ENCODE results near the gene TPP1. TPM values are rescaled to one million over a fixed set of nuclear protein-coding genes. Genes with fewer than 3 reads are reported as not detected.
A peak's percentile ranks its signal among the peaks of the same experiment; 100 is the strongest.

TPP1 gene
- total RNA-seq, 1 experiment from 2014 or later, result 26.9 TPM

DNA sequence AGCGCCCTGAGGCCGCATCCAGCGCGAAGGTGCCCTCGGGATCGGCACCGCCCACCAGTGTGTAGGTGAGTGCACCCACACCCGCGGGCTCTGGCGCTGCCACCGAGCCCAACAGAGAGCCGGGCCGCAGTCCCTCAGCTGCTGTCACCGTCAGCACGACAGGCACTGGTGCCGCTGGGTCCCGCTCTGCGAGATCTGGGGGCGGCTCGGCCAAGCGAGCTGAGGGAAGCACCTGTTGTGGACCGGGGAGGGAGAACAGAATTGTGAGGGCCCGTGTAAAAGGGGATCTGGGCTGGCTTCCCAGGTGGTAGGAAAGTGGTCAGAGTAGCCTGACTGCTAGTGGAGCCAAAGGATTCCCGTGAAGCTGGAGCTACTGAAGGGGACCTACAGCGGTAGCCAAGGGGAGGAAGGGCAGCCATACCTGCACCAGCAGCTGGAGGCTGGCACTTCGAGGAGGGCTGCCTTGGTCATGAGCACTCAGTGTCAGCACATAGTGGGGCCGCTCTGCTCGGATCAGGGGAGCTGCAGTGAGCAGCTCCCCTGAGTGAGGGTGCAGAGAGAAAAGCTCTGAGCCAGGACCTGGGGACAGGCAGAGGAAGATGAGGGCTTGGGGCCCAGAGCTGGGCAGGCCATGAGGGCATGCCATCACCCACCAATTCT is 11.5 kb upstream of the TPP1 start:
- in situ Hi-C loops (cut with HindIII; ENCODE audit: low sequenced_read_pairs), result no loop called here

DNA sequence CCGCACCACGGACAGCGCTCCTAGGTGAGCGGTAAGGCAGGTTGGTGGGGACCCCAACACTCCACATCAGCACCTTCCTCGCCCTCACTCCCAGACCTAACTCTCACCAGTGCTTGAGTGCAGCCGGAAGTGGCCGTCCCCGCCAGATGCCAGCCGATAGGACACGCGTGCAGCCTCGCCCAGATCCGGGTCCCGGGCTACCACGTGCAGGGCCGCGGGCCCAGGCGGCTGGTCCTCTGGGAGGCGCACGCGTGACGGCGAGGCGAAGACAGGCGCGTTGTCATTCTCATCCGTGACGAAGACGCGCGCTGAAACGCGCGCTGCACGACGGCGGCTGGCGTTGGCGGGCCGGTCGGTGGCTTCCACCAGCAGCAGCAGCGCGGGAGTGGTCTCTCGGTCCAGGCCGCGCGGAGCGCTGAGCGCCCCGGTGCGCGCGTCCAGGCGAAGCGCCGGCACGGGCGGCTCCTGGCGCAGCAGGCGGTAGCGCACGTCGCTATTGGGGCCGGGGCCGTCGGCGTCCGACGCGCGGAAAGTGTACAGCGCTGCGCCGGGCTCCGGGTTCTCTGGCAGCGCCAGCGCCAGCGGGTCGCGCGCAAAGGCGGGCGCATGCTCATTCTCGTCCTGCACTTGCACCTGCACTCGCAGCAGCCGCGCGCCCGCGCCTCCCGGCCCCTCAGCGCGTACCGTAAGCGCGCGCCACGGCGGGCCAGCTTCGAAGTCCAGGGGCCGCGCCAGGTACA is 10.8 kb upstream of the TPP1 start:
- no peak for DNase-seq (ENCODE audit: low spot score)
- in situ Hi-C loops (cut with HindIII; ENCODE audit: low sequenced_read_pairs), result no loop called here

More for the DNA sequence above, 11.5 kb upstream of the TPP1 start:
- no peak for DNase-seq (ENCODE audit: low spot score)

DNA sequence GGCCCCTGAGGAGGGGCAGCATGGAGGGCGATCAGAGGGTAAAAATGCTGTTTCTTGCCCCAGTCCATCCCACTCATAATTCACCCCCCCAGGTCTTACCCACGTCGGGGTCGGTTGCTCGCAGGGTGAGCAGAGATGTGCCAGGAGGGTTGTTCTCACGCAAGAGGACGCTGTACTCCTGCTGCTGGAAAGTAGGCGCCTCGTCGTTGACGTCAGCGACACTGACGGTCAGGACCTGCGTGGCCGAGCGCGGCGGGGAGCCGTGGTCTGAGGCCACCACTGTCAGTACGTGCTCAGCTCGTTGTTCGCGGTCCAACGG is 10.3 kb upstream of the TPP1 start:
- DNase-seq (ENCODE audit: low spot score), result no peak
- in situ Hi-C loops (cut with HindIII; ENCODE audit: low sequenced_read_pairs), result no loop called here

DNA sequence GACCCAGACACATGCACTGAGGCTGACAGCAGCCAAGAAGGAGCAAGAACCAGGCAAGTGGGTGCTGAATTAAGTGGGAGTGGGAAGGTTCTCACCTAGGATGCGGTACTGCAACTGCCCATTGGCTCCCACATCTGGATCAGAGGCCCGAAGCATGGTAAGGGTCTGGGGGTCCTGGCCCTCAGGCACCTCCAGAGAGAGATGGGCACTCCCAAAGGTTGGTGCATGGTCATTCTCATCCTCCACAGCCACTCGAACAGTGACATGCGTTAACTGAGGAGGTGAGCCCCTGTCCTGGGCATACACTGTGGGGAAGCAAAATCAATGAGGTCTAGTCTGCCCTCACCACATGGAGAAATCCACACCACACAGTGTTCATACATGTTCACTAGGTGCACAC is 9.3 kb upstream of the TPP1 start:
- in situ Hi-C loops (cut with HindIII; ENCODE audit: low sequenced_read_pairs), result no loop called here
- no peak for DNase-seq (ENCODE audit: low spot score)

DNA sequence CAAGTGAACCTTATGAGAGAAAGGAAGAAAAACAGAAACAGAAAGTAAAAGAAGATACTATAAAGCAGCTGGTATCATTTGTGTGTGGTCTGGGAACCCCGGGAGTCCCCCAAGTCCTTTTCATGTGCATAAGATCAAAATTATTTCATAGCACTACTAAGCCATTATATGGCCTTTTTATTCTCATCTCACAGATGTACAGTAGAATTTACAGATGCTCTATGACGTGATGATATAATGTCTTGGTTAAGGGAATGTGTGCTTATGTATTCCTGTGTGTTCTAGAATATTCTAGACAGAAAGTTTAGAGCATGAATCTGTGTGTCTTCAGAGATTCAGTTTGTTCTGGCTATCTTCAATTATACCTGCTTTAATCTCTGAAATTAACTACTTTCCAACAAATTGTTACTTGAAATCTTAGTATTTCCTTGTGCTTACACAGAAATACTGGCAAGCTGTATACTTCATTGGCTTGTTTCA is 8.6 kb upstream of the TPP1 start:
- in situ Hi-C loops (cut with HindIII; ENCODE audit: low sequenced_read_pairs), result no loop called here
- no peak for DNase-seq (ENCODE audit: low spot score)

DNA sequence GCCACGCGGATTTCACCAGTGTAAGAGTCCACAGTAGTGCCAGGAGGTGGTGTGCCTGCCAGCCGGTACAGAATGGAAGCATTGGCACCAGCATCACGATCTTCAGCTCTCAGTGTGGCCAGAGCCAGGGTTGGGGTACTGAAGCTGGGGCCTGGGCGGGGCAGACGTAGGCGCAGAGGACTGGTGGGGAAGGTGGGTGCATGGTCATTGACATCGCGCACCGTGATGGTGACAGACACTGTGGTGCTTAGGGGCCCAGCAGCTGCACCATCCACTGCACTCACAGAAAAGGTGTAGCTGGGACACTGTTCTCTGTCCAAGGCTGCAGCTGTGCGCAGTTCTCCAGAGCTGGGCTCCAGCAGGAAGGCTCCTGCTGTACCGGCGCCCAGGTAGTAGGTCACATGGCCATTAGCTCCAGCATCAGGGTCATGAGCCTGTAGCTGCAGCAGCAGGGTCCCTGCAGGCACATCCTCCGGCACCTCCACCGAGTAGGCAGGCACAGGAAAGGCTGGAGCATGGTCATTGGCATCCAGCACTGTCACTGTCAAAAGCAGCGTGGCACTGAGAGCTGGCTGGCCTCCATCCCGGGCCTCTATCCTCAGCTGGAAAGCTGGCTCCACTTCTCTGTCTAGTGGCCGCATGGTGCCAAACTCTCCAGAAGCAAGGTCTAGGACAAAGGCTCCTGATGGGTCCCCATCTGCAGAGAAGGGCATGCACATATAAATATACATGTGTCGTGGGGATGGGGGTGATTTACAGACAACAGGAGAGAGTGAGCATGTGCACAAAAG is 7.9 kb upstream of the TPP1 start:
- DNase-seq (ENCODE audit: low spot score), result peak; percentile 64
- in situ Hi-C loops (cut with HindIII; ENCODE audit: low sequenced_read_pairs), result no loop called here

DNA sequence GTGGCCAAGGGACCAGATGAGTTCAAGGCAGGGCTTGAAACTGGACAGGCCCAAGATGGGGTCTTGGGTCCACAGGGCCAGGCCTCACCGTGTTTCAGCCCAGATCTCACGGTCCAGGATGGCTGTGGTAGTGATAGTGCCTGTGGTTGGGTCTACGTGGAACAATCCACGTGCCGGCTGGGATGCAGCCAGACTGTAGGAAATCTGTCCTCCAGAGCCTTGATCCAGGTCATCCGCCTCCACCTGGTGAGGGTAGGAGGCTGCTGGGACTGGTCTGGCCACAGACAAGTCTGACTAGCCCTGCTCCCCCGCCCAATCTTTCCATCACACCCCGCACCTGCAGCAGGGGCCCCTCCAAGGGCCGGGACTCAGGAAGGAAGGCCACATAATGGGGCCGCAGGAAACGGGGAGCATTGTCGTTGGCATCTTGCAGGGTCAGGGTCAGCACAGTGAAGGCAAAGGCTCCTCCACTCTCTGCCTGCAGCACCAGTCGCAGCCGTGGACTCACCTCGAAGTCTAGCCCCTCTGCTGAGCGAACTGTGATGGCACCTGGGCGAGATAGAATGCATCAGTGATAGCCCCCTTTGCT is 6.7 kb upstream of the TPP1 start:
- no peak for DNase-seq (ENCODE audit: low spot score)
- in situ Hi-C loops (cut with HindIII; ENCODE audit: low sequenced_read_pairs), result no loop called here

DNA sequence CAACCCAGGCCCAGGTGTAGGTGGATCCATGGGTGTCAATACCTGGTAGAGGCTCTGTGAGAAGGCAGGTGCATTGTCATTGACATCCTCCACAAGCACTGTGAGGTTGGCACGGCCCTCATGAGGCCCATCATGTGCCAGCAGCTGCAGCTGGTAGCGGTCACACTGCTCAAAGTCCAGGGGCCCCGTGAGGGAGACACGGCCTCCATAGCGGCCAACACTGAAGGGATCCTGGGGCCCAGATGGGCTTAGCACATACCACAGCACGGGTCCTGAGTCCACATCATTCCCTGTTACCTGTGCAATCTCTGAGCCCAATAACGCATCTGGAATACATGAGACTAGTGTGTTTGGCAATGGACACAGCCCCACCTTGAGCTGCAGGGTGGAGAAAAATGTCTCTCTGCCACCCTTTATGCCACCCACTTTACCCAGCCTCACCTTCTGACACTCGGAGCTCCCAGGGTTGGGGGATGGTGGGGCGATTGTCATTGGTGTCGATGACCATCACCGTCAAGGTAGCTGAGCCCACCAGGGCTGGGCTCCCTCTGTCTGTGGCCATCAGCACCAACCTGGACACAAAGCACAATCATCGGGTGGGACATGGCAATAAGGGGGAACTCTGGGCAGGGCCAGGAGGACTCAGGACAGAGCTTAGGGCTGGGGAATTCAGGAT is 6.1 kb upstream of the TPP1 start:
- in situ Hi-C loops (cut with HindIII; ENCODE audit: low sequenced_read_pairs), result no loop called here
- DNase-seq (ENCODE audit: low spot score), result no peak

DNA sequence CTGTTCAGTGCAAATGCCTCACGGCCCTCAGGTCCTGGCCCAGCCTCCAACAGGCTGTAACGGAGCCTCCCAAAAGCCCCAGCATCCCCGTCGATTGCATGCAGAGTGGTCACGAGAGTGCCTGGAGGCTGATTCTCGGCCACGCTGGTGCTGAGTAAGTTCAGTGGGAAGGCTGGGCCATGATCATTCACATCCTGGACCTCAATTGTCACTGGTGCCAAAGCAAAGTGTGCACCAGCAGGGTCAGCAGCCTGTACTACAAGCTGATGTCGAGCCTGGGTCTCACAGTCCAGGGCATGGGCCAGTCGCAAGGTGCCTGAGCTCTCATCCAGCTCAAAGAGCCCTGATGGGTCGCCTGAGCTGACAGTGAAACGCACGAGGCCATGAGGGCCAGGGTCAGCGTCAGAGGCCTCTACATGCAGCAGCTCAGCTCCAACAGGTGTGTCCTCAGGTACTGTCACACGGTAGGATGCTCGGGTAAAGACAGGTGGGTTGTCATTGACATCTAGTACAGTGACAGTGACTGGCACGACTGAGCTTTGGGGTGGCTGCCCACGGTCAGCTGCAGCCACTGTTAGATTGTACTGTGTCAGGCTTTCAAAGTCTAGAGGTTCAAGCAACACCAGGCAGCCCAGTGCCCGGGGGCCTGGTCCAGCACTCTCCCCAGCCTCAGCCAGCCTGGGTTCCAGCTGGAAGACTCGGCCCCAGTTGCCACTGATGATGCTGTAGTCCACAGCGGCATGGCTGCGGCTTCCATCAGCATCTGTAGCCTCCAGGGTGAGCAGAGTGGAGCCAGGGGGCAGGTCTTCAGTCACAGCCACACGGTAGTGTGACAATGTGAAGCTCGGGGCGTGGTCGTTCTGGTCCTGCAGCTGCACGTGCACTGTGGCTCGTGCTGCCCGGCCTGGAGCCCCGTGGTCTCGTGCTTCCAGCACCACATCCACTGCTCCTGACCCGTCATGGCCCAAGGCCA is 4.5 kb upstream of the TPP1 start:
- in situ Hi-C loops (cut with HindIII; ENCODE audit: low sequenced_read_pairs), result no loop called here
- DNase-seq (ENCODE audit: low spot score), result no peak

DNA sequence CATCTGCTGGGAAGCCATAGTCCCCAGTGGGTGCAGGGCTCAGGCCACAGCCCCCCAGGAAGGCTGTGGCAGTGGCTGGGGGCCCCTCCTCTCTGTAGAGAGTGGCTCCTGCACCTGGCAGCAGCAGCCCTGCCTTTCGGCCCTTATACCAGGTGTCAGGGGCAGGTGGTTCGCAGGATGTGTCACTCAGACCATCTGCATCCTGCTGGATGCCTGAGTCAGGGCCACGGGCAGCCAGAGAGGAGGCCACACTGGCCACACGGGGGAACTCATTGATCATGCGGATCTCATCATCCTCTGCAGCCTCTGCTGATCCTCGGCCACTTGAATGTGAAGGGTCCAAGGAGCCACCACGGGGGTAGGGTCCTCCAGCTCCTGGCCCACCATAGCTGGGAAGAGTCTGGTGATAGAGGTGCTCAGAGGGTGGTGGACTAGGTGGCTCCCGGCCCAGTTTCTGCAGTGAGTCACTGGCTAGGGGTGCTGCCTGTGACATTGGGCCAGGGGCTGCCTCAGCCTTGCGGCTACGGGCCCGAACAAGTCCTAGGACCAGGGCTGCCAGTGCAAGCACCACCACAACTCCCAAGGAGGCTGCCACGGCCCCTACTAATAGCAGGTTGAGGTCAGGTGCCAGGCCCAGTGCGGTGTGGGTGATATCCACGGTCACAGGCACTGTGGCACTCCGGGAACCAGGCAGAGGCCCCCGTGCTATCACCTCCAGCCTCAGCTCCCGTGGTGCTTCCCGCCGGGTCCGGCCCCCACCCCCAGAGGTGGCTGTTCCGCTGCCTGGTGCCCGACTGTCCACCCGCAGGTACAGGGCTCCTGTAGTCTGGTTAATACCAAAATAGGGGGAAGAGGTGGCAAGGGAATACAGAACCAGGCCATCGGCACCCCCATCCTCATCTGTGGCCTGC is 3.3 kb upstream of the TPP1 start:
- DNase-seq (ENCODE audit: low spot score), result no peak

DNA sequence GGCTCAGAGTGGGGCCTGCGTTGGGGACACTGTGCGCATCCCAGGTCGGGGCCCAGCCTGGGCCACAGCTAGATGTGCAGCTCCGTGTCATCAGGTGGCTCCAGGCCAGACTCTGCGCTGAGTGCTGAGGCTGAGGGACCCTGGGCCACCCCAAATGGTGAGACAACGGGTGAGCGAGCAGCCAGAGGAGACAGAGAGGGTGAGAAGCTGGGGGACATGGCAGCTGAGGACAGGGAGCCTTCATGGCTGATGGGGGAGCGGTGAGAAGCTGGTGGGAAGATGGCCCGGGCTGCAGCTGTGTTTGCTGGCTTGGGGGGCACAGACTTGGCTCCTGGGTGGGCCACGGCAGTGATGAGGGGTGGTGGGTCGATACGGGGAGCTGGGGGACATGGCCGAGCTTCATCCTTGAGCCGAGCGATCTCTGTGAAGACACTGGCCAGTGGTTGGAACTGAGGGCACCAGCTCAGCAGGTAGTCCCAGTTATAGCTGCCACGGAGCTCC is 2.5 kb upstream of the TPP1 start:
- in situ Hi-C loops (cut with HindIII; ENCODE audit: low sequenced_read_pairs), result no loop called here
- no peak for DNase-seq (ENCODE audit: low spot score)

More for the DNA sequence above, 3.3 kb upstream of the TPP1 start:
- in situ Hi-C loops (cut with HindIII; ENCODE audit: low sequenced_read_pairs), result no loop called here

DNA sequence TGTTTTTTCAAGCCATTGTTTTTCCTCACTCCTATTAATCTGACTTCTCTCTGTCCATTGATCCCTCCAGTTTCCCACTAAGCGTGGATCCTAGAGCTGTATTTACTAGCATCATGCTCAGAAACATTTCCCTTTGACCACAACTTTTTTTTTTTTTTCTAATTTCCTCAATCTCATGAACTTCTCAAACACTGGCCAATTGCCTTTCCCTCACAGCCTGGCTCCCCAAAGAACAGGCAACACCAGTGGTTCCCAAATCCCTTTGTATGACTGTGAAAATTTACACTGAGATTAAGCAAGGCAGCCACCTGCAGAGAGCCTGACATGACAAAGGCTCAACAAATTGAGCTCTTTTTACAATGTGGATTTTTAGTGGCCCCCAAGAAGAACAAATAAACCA is 1.4 kb upstream of the TPP1 start:
- in situ Hi-C loops (cut with HindIII; ENCODE audit: low sequenced_read_pairs), result no loop called here
- DNase-seq (ENCODE audit: low spot score), result no peak

DNA sequence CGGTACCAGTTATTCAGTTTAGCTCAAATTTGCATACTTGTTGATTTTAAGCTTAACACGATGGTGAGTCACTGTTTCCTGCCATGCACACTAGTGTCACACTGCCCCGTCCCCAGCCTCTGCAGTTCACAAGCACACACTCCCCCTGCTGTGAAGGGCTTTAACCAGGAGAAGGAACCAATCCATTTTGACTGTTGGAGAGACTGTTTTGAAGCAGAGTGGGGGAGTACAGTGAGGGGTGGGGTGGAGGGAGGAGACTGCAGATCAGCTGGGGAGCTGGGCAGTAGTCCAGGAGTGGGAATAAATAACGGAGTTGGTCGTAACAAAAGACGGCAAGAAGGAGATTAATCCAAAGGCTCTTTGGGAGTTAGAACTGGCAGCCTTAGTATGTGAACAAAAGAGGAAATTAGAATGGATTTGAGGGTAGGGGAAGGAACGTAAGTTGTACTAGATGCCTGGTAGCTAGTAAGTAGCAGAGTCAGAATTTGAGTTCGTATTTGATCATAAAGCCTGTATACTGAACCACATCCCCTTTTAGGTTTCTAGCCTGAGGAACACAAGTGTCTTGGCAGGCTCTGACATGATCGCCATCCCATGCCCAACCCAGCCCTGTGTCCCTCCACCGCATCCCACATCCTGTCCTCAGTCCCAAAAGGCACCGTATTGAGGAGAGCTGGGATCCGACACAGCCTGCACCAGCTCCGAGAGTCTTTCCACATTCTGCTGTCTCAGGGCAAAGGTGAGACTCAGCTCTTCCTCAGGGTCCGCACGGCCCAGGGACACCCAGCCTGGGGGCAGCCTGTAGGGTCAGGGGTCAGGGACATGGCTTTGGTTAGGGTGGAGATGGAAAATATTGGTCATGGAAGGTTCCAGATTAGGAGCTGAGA is 862 bp downstream of the TPP1 start:
- DNase-seq (ENCODE audit: low spot score), result peak; percentile 54
- in situ Hi-C loops (cut with HindIII; ENCODE audit: low sequenced_read_pairs), result no loop called here

DNA sequence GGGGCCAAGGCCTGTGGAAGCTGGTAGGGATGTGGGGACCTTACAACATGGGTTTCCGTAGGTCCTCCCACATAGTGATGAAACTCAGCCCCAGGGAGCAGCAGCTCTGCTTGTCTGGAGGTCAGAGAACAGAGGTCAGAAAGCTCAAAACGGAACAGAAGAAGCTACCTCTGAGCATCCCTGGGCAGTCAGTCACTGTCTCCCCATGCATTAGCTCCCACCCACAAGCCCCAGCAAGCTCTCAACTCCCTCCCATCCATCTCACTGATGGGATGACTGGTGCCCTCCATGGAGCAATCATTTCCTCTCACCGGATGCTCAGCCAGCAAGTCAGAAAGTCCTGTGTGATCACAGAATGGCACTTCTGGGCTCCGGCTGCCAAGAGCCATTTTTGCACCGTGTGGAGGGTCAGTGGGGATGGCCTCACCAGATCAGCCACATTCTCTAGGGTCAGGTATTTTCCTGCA is 1.9 kb downstream of the TPP1 start:
- in situ Hi-C loops (cut with HindIII; ENCODE audit: low sequenced_read_pairs), result no loop called here

DNA sequence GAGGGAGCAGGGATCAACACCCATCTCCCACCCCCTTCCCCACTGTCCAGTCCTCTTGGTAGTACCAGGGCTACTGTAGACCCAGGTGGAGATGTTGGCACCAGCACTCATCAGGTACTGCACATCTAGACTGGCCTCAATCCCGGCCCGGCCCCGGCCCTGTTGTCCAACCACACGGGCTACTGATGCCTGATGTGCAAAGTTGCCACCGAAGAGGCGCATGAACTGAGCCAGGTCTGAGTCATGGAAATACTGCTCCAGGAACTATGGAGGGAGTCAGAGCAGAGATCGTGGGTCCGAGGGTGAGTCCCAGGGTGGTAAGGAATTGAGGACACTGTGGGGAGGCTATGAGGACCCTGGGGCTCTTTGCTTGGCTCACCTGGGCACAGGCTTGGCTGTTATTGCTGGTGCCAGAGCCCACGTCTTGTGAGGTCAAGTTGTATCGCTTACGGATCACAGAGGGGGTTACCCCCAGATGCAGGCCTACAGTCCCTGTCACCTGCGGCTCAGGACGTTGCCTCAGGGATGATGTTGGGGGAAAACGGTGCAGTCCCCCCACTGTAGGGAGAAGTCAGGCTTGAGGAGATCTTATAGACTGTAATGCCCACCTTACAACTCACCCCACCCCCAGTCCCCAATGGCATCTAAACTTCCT is 2.5 kb downstream of the TPP1 start:
- in situ Hi-C loops (cut with HindIII; ENCODE audit: low sequenced_read_pairs), result no loop called here
- no peak for DNase-seq (ENCODE audit: low spot score)

More for the DNA sequence above, 1.9 kb downstream of the TPP1 start:
- DNase-seq (ENCODE audit: low spot score), result no peak

Measured in G401 (cell line).